ENCODE data around the gene TCHHL1.

The TCHHL1 gene

DNA sequence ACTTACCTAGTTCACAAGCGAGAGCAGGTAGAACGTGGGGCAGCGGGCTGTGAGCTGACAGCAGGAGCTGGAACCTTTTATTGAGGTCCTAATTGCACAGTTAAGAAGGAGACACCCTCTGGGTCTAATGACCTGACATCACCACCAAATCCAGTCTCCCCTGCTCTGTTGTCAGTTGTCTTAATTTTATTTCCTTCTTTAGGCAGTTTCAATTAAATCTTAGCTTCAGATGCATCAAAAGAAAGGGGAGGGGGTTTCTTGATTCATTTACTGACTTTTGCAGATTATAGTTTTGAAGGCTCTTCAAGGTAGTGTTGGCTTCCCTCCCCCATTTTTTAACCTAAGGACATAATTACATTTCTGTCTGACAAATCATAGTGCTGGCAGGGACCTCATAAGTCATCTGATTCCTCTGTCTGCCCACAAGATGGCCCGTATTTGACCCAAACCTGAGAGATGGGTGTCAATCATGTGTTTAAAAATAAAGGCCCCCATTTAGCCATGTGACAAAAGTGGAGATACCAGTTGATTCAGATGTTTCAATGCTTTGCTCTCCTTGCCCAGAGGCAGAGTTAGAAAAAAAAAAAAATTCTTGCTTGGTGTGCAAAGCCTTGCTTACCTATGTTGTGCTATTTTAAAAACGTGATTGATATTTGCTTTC is at the start of gene TCHHL1:
Gene TCHHL1 (minus strand): TSS at position 51 of the 661 bp plus-strand sequence. CDS start 921 bp downstream, outside the sequence.
- H2AFZ ChIP-seq (ENCODE audit: low read length): no peak within 1 kb of the TSS
- TF ChIP-seq EZH2 (IDR thresholded peaks at IDR 0.05; ENCODE audit: borderline replicate concordance, low read length): no peak
- TF ChIP-seq, protein P1, sequence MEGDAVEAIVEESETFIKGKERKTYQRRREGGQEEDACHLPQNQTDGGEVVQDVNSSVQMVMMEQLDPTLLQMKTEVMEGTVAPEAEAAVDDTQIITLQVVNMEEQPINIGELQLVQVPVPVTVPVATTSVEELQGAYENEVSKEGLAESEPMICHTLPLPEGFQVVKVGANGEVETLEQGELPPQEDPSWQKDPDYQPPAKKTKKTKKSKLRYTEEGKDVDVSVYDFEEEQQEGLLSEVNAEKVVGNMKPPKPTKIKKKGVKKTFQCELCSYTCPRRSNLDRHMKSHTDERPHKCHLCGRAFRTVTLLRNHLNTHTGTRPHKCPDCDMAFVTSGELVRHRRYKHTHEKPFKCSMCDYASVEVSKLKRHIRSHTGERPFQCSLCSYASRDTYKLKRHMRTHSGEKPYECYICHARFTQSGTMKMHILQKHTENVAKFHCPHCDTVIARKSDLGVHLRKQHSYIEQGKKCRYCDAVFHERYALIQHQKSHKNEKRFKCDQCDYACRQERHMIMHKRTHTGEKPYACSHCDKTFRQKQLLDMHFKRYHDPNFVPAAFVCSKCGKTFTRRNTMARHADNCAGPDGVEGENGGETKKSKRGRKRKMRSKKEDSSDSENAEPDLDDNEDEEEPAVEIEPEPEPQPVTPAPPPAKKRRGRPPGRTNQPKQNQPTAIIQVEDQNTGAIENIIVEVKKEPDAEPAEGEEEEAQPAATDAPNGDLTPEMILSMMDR (IDR thresholded peaks at IDR 0.05; ENCODE audit: low read length): no peak
- no peaks in the 10 kb centered on the region for H3F3A ChIP-seq (ENCODE audit: insufficient read depth, low read length)

GRCh38 chr1:152137215-152137614 is 48.4 kb upstream of the TCHHL1 start:
- Histone ChIP-seq H3K4me1 (ENCODE audit: insufficient read depth, low read length, severe bottlenecking) (no peaks in the 10 kb centered on the region), H3K9me3 (ENCODE audit: low read length) (no peaks in the 10 kb centered on the region), H3K27ac (ENCODE audit: low read depth, low read length, poor library complexity, severe bottlenecking) (no peak overlapping the region), H3K9ac (ENCODE audit: low read length) (no peak overlapping the region), H3K36me3 (ENCODE audit: insufficient read depth, low read length) (no peaks in the 10 kb centered on the region), H4K20me1 (ENCODE audit: insufficient read depth, low read length) (no peaks in the 10 kb centered on the region), H3F3A (ENCODE audit: insufficient read depth, low read length) (no peaks in the 10 kb centered on the region), H3K79me2 (ENCODE audit: insufficient read depth, low read length) (no peaks in the 10 kb centered on the region), H3K4me3 (ENCODE audit: low read depth, low read length, poor library complexity, severe bottlenecking) (no peak overlapping the region), H3K4me2 (ENCODE audit: low read length) (no peak overlapping the region), H3K27me3 (ENCODE audit: insufficient read depth, low read length) (no peaks in the 10 kb centered on the region), H3K9me2 (ENCODE audit: low read depth, low read length) (no peaks in the 10 kb centered on the region), H2AFZ (ENCODE audit: low read length) (no peak overlapping the region)
- TF ChIP-seq EZH2 (IDR thresholded peaks at IDR 0.05; ENCODE audit: borderline replicate concordance, low read length): no peak
- TF ChIP-seq, protein P1 (IDR thresholded peaks at IDR 0.05; ENCODE audit: low read length): no peak

More for the DNA sequence above, at the start of gene TCHHL1:
- H3K9me3 ChIP-seq (ENCODE audit: low read length): no peaks in the 10 kb centered on the region
- H3K79me2 ChIP-seq (ENCODE audit: insufficient read depth, low read length): no peaks in the 10 kb centered on the region
- no peaks in the 10 kb centered on the region for H3K36me3 ChIP-seq (ENCODE audit: insufficient read depth, low read length)
- no peak within 1 kb of the TSS for H3K9ac ChIP-seq (ENCODE audit: low read length)
- no peaks in the 10 kb centered on the region for H3K4me1 ChIP-seq (ENCODE audit: insufficient read depth, low read length, severe bottlenecking)
- no peaks in the 10 kb centered on the region for H4K20me1 ChIP-seq (ENCODE audit: insufficient read depth, low read length)
- H3K4me3 ChIP-seq (ENCODE audit: low read depth, low read length, poor library complexity, severe bottlenecking): no peak within 1 kb of the TSS
- H3K9me2 ChIP-seq (ENCODE audit: low read depth, low read length): no peaks in the 10 kb centered on the region
- H3K27ac ChIP-seq (ENCODE audit: low read depth, low read length, poor library complexity, severe bottlenecking): no peak within 1 kb of the TSS
- no peaks in the 10 kb centered on the region for H3K27me3 ChIP-seq (ENCODE audit: insufficient read depth, low read length)
- no peak within 1 kb of the TSS for H3K4me2 ChIP-seq (ENCODE audit: low read length)

- no peaks in the 10 kb centered on the region for H3K27me3 ChIP-seq (ENCODE audit: insufficient read depth, low read length)
- H3K9me3 ChIP-seq (ENCODE audit: low read length): no peaks in the 10 kb centered on the region
- no peaks in the 10 kb centered on the region for H3F3A ChIP-seq (ENCODE audit: insufficient read depth, low read length)
- H4K20me1 ChIP-seq (ENCODE audit: insufficient read depth, low read length): no peaks in the 10 kb centered on the region
- H3K79me2 ChIP-seq (ENCODE audit: insufficient read depth, low read length): no peaks in the 10 kb centered on the region
- H3K27ac ChIP-seq (ENCODE audit: low read depth, low read length, poor library complexity, severe bottlenecking): no peak overlapping the region
- no peaks in the 10 kb centered on the region for H3K36me3 ChIP-seq (ENCODE audit: insufficient read depth, low read length)
- H3K4me2 ChIP-seq (ENCODE audit: low read length): no peak overlapping the region
- no peak overlapping the region for H3K9ac ChIP-seq (ENCODE audit: low read length)
- no peaks in the 10 kb centered on the region for H3K4me1 ChIP-seq (ENCODE audit: insufficient read depth, low read length, severe bottlenecking)
- TF ChIP-seq, protein P1 (IDR thresholded peaks at IDR 0.05; ENCODE audit: low read length): no peak
- TF ChIP-seq EZH2 (IDR thresholded peaks at IDR 0.05; ENCODE audit: borderline replicate concordance, low read length): no peak
- no peak overlapping the region for H2AFZ ChIP-seq (ENCODE audit: low read length)
- H3K4me3 ChIP-seq (ENCODE audit: low read depth, low read length, poor library complexity, severe bottlenecking): no peak overlapping the region
- H3K9me2 ChIP-seq (ENCODE audit: low read depth, low read length): no peaks in the 10 kb centered on the region
Measured at GRCh38 chr1:152130186-152130585, 41.3 kb upstream of the TCHHL1 start.

All from OCI-LY1 (cell line).